Trophoblast cell (in vitro differentiated cells and primary cell): ENCODE results near the gene PSMB4.

ENCODE experiments used
- DNase-seq, 2 donors: peaks; one replicate each; pipeline ENCODE4 v3.0.0-alpha.2; 2016
- H2AFZ ChIP-seq: 2 replicates; pipeline ENCODE4 v1.6.1; 2013; ENCODE audit warnings: low read length, moderate library complexity, mild to moderate bottlenecking; ENCODE audit not compliant: insufficient read depth, poor library complexity
- H2AK5ac ChIP-seq: 2 replicates; pipeline ENCODE4 v1.6.1; 2013; ENCODE audit warnings: mild to moderate bottlenecking, low read length
- H2BK120ac ChIP-seq: 2 replicates; pipeline ENCODE4 v1.6.1; 2013; ENCODE audit warnings: low read length, mild to moderate bottlenecking, moderate library complexity; ENCODE audit not compliant: insufficient read depth, poor library complexity
- H2BK12ac ChIP-seq: 2 replicates; pipeline ENCODE4 v1.6.1; 2013; ENCODE audit warnings: mild to moderate bottlenecking, low read length, moderate library complexity
- H2BK5ac ChIP-seq: 2 replicates; pipeline ENCODE4 v1.6.1; 2013; ENCODE audit warnings: low read length, low read depth, moderate library complexity, mild to moderate bottlenecking; ENCODE audit not compliant: poor library complexity
- H3K14ac ChIP-seq: 2 replicates; pipeline ENCODE4 v1.6.1; 2013; ENCODE audit warnings: mild to moderate bottlenecking, low read length
- H3K18ac ChIP-seq: 2 replicates; pipeline ENCODE4 v1.6.1; 2013; ENCODE audit warnings: mild to moderate bottlenecking, low read length
- H3K23ac ChIP-seq: 2 replicates; pipeline ENCODE4 v1.6.1; 2013; ENCODE audit warnings: low read length
- H3K27ac ChIP-seq: 2 replicates; pipeline ENCODE4 v1.5.1; 2013; ENCODE audit warnings: low read depth, mild to moderate bottlenecking, inconsistent platforms, low read length, moderate library complexity
- H3K27me3 ChIP-seq: 2 replicates; pipeline ENCODE4 v1.6.1; 2013; ENCODE audit warnings: inconsistent platforms, mild to moderate bottlenecking, low read length, moderate library complexity; ENCODE audit not compliant: insufficient read depth
- H3K36me3 ChIP-seq, 2 experiments: 1 replicate in 1 of 2; 2 replicates in 1 of 2; pipeline ENCODE4 v1.6.1; 2013; ENCODE audit warnings: low read length in 2 of 2, mild to moderate bottlenecking in 2 of 2, moderate library complexity in 1 of 2; ENCODE audit not compliant: insufficient read depth in 2 of 2, control insufficient read depth in 1 of 2
- H3K4ac ChIP-seq: 2 replicates; pipeline ENCODE4 v1.6.1; 2013; ENCODE audit warnings: low read depth, mild to moderate bottlenecking, low read length, moderate library complexity
- H3K4me1 ChIP-seq, 2 experiments: 1 replicate in 1 of 2; 2 replicates in 1 of 2; pipeline ENCODE4 v1.6.1; 2013; ENCODE audit warnings: low read length in 2 of 2, mild to moderate bottlenecking in 2 of 2, moderate library complexity in 1 of 2; ENCODE audit not compliant: insufficient read depth in 2 of 2, control insufficient read depth in 1 of 2
- H3K4me2 ChIP-seq: 2 replicates; pipeline ENCODE4 v1.6.1; 2013; ENCODE audit warnings: inconsistent platforms, mild to moderate bottlenecking, low read length, moderate library complexity
- H3K4me3 ChIP-seq: 2 replicates; pipeline ENCODE4 v1.5.1; 2013; ENCODE audit warnings: mild to moderate bottlenecking, low read depth, low read length, inconsistent platforms
- H3K79me1 ChIP-seq: one replicate; pipeline ENCODE4 v1.6.1; 2013; ENCODE audit warnings: low read length
- H3K79me2 ChIP-seq: 2 replicates; pipeline ENCODE4 v1.6.1; 2013; ENCODE audit warnings: low read length, mild to moderate bottlenecking; ENCODE audit not compliant: control insufficient read depth, insufficient read depth, poor library complexity
- H3K9ac ChIP-seq: 2 replicates; pipeline ENCODE4 v1.6.1; 2013; ENCODE audit warnings: mild to moderate bottlenecking, low read length
- H3K9me3 ChIP-seq: 2 replicates; pipeline ENCODE4 v1.6.1; 2013; ENCODE audit warnings: low read depth, mild to moderate bottlenecking, control low read depth, inconsistent platforms, low read length; ENCODE audit not compliant: insufficient read depth
- H4K12ac ChIP-seq: 2 replicates; pipeline ENCODE4 v1.6.1; 2013; ENCODE audit warnings: low read depth, mild to moderate bottlenecking, low read length, moderate library complexity
- H4K8ac ChIP-seq: 2 replicates; pipeline ENCODE4 v1.6.1; 2013; ENCODE audit warnings: low read depth, mild to moderate bottlenecking, low read length, moderate library complexity
- H4K91ac ChIP-seq: one replicate; pipeline ENCODE4 v1.6.1; 2013; ENCODE audit warnings: low read depth, mild to moderate bottlenecking, low read length, moderate library complexity
- WGBS: extraction: QIAGEN DNeasy Blood & Tissue Kit; methylation state at CpG from one replicate; pipeline ENCODE4 v1.1.7; 2013; ENCODE audit warnings: missing lambda C conversion rate; ENCODE audit not compliant: insufficient read length, insufficient coverage; ENCODE audit errors: extremely low coverage; 5-methylcytosine and 5-hydroxymethylcytosine counted together

The PSMB4 gene

DNA sequence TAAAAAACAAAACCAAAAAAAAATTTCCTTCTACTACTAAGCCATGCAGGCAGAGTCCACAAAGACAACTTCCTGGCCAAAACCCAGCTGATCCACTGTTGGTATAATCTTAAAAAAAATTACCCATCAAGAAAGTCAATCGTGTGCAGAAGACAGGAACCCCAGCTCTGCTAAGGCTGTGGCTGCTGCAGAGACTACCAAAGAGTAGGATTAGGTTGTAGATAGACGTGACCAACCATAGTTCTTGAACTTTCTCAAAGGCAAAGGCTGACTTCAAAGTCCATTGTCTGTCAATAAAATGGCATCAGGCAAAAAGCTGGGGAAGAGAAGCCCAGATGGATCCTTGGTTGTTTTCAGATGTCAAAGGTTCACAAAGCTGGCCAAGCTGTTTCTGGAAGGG is 3.4 kb downstream of the PSMB4 start:
- Histone ChIP-seq H3K23ac (no peak overlapping the region), H3K27me3 (no peaks in the 10 kb centered on the region), H3K4me3 (no peak overlapping the region), H3K9me3 (no peaks in the 10 kb centered on the region), H3K14ac (no peak overlapping the region), H2BK120ac (no peak overlapping the region), H3K4ac (no peak overlapping the region), H3K18ac (no peak overlapping the region), H2AK5ac (no peak overlapping the region), H3K27ac (no peak overlapping the region), H3K79me1 (peaks cover 7% of the 10 kb centered on the region), H4K91ac (no peak overlapping the region), H3K36me3 (peaks cover 28 to 48% of the 10 kb centered on the region in 2 experiments), H4K8ac (no peak overlapping the region), H2AFZ (no peak overlapping the region), H3K4me1 (peaks cover 6 to 10% of the 10 kb centered on the region in 2 experiments), H4K12ac (no peak overlapping the region), H2BK5ac (no peak overlapping the region), H2BK12ac (no peak overlapping the region), H3K9ac (no peak overlapping the region), H3K4me2 (no peak overlapping the region), H3K79me2 (peaks cover 7% of the 10 kb centered on the region)
- no peak for DNase-seq
- WGBS = no CpG with 5 or more reads among the region's 2 CpGs

DNA sequence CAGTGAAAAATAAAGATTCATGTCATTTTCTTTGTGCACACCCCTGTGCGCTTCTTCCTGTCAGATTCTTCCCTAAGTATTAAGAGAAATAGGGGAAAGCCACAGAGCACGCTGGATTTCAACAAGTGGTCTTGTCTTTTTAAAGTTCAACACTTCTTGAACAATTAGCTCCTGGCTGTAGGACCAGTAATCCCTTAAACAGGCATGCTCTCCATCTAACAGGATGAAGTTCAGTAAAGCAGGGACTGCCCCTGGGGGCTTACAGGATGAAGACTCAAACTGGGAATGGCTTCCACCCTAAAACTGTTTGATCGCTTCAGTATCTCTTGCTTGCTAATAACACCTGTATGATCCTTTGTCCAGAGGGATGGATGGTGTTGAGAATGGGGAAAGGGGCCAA is 4.2 kb downstream of the PSMB4 start:
- H2AFZ ChIP-seq = no peak overlapping the region
- H2BK12ac ChIP-seq = no peak overlapping the region
- H4K91ac ChIP-seq = no peak overlapping the region
- peaks cover 6 to 10% of the 10 kb centered on the region in 2 experiments for H3K4me1 ChIP-seq
- no peak overlapping the region for H2AK5ac ChIP-seq
- H2BK120ac ChIP-seq = no peak overlapping the region
- H3K4me2 ChIP-seq = no peak overlapping the region
- H3K23ac ChIP-seq = no peak overlapping the region
- no peak overlapping the region for H4K12ac ChIP-seq
- H3K9me3 ChIP-seq = no peaks in the 10 kb centered on the region
- H4K8ac ChIP-seq = no peak overlapping the region
- no peaks in the 10 kb centered on the region for H3K27me3 ChIP-seq
- H3K9ac ChIP-seq = no peak overlapping the region
- peaks cover 7% of the 10 kb centered on the region for H3K79me2 ChIP-seq
- H3K18ac ChIP-seq = no peak overlapping the region
- no peak for DNase-seq
- H3K36me3 ChIP-seq = peaks cover 34 to 56% of the 10 kb centered on the region in 2 experiments
- H3K14ac ChIP-seq = no peak overlapping the region
- H3K4ac ChIP-seq = no peak overlapping the region
- peaks cover 7% of the 10 kb centered on the region for H3K79me1 ChIP-seq
- no peak overlapping the region for H3K27ac ChIP-seq
- WGBS = no CpG with 5 or more reads among the region's 3 CpGs
- no peak overlapping the region for H3K4me3 ChIP-seq
- H2BK5ac ChIP-seq = no peak overlapping the region

DNA sequence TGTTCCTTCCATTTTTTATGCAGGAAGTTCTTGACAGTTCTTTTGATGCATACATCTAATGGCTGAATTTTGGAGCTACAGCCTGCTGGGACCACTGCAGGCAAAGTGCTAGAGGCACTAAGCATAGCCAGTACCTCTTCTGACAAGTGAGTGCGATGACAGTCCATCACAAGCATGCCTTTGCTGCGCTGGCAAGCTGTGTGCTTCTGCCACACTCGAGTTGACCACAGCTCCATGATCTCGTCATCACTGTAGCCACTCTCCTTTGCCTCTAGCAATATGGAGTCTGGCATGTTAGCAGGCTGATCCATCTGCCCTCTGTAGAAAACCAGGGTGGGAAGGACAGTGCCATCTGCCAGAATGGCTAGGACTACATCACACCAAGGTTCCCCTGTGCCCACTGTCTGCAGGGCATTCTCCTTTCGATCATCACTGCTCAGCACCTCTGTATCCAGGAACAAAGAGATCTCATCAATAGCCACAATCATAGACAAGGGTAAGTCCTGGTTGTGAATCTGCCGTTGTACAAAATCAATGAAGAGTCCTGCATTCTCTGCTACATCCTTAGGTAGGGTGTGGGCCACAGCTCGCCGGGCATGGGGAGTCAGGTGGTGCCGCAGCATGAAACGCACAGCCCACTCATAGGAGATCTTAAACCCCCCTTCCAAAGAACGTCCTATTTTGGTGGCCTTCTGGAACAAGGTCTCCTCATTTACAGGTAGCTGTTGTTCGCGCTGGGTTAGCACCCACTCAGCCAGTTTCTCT is 6.0 kb downstream of the PSMB4 start:
- Histone ChIP-seq H3K27ac (no peak overlapping the region), H3K9ac (no peak overlapping the region), H3K36me3 (peaks cover 39 to 61% of the 10 kb centered on the region in 2 experiments), H3K4me1 (peaks cover 3 to 8% of the 10 kb centered on the region in 2 experiments), H2BK5ac (no peak overlapping the region), H3K79me2 (no peaks in the 10 kb centered on the region), H3K4me3 (no peak overlapping the region), H4K12ac (no peak overlapping the region), H3K4ac (no peak overlapping the region), H2BK12ac (no peak overlapping the region), H3K18ac (no peak overlapping the region), H2BK120ac (no peak overlapping the region), H2AFZ (no peak overlapping the region), H3K27me3 (no peaks in the 10 kb centered on the region), H3K9me3 (no peaks in the 10 kb centered on the region), H3K4me2 (no peak overlapping the region), H4K8ac (no peak overlapping the region), H4K91ac (no peak overlapping the region), H2AK5ac (no peak overlapping the region), H3K23ac (no peak overlapping the region), H3K79me1 (no peaks in the 10 kb centered on the region), H3K14ac (no peak overlapping the region)
- no CpG with 5 or more reads among the region's 13 CpGs for WGBS
- DNase-seq = no peak

DNA sequence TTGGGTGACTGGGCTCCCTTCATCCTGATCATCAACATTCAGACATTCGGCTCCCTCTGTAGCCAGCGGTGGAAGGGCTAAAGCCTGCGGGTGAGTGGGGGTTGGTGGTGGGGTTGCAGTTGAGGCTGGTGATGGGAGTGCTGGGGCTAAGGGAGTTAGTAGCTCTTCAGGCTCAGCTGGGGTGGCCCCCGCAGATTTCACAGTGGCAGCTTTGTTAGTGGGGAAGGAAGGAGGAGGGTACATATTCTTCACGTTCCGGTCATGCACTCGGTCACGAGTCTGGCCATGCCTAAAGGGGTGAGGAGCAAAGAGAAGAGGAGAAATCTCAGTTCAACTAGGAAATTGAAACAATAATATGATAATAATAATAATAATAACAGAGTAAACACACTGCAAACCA is 6.8 kb downstream of the PSMB4 start:
- no CpG with 5 or more reads among the region's 8 CpGs for WGBS
- H3K18ac ChIP-seq = no peak overlapping the region

More for the DNA sequence above, 6.8 kb downstream of the PSMB4 start:
- no peak overlapping the region for H3K23ac ChIP-seq
- H3K79me2 ChIP-seq = no peaks in the 10 kb centered on the region
- H4K8ac ChIP-seq = no peak overlapping the region
- no peak overlapping the region for H2BK120ac ChIP-seq
- no peak overlapping the region for H4K91ac ChIP-seq
- H3K9me3 ChIP-seq = no peaks in the 10 kb centered on the region
- H3K4me1 ChIP-seq = peaks cover 0 to 1% of the 10 kb centered on the region in 2 experiments
- H2AFZ ChIP-seq = no peak overlapping the region
- no peaks in the 10 kb centered on the region for H3K79me1 ChIP-seq
- no peak overlapping the region for H2BK12ac ChIP-seq
- H3K9ac ChIP-seq = no peak overlapping the region
- no peak overlapping the region for H3K27ac ChIP-seq
- no peaks in the 10 kb centered on the region for H3K27me3 ChIP-seq
- no peak overlapping the region for H3K4ac ChIP-seq
- no peak overlapping the region for H3K14ac ChIP-seq
- H2AK5ac ChIP-seq = no peak overlapping the region
- peaks cover 37 to 58% of the 10 kb centered on the region in 2 experiments for H3K36me3 ChIP-seq
- H4K12ac ChIP-seq = no peak overlapping the region
- DNase-seq = no peak
- H2BK5ac ChIP-seq = no peak overlapping the region
- no peak overlapping the region for H3K4me3 ChIP-seq
- H3K4me2 ChIP-seq = no peak overlapping the region
